GM12892 (cell line): ENCODE results near the gene TTC9B.

ENCODE experiments used
- DNase-seq: peaks from one replicate; pipeline ENCODE4 v3.0.0; 2011; ENCODE audit not compliant: insufficient read length
- FAIRE-seq: peaks from 2 replicates; lab custom pipeline; 2011; peaks lifted over from hg19 to GRCh38; lab: Jason Lieb, UNC
- POLR2A ChIP-seq: IDR thresholded peaks from 2 replicates; pipeline ENCODE4 v1.6.1; 2011; ENCODE audit warnings: low read depth, low read length, control low read depth
- POLR2AphosphoS5 ChIP-seq: IDR thresholded peaks from 2 replicates; pipeline ENCODE4 v1.6.1; 2011; ENCODE audit warnings: low read depth, low read length, control low read depth
- TAF1 ChIP-seq: IDR thresholded peaks from 2 replicates; pipeline ENCODE4 v1.6.1; 2011; ENCODE audit warnings: low read depth, mild to moderate bottlenecking, control low read depth, low read length, borderline replicate concordance

The TTC9B gene

GRCh38 chr19:40257096-40257517 is 38.9 kb upstream of the TTC9B start:
- FAIRE-seq (no peak), DNase-seq (no peak)
- TF ChIP-seq POLR2A (no peak), TAF1 (no peak), POLR2AphosphoS5 (no peak)

GRCh38 chr19:40256512-40256911 is 38.3 kb upstream of the TTC9B start:
- DNase-seq: no peak
- no peak for TF ChIP-seq POLR2A
- TF ChIP-seq TAF1: no peak
- no peak for TF ChIP-seq POLR2AphosphoS5
- no peak for FAIRE-seq

GRCh38 chr19:40255619-40256166 is 37.5 kb upstream of the TTC9B start:
- TF ChIP-seq POLR2A (no peak), POLR2AphosphoS5 (no peak), TAF1 (no peak)
- FAIRE-seq (no peak), DNase-seq (no peak)

GRCh38 chr19:40254714-40255418 is 36.7 kb upstream of the TTC9B start:
- DNase-seq: no peak
- FAIRE-seq: no peak

GRCh38 chr19:40253611-40254092 is 35.5 kb upstream of the TTC9B start:
- TF ChIP-seq TAF1 (no peak), POLR2AphosphoS5 (no peak), POLR2A (no peak)
- DNase-seq: no peak
- FAIRE-seq: no peak

More at GRCh38 chr19:40254714-40255418, 36.7 kb upstream of the TTC9B start:
- TF ChIP-seq TAF1 (no peak), POLR2A (no peak), POLR2AphosphoS5 (no peak)

GRCh38 chr19:40252395-40252794 is 34.2 kb upstream of the TTC9B start:
- TF ChIP-seq POLR2AphosphoS5 (no peak), TAF1 (no peak), POLR2A (no peak)
- DNase-seq: no peak
- no peak for FAIRE-seq

- FAIRE-seq (no peak), DNase-seq (no peak)
- no peak for TF ChIP-seq POLR2AphosphoS5
- no peak for TF ChIP-seq TAF1
- no peak for TF ChIP-seq POLR2A
Measured at GRCh38 chr19:40251991-40252390, 33.8 kb upstream of the TTC9B start.

- no peak for DNase-seq
- TF ChIP-seq POLR2A: no peak
- TF ChIP-seq POLR2AphosphoS5: no peak
- no peak for FAIRE-seq
Measured at GRCh38 chr19:40251244-40251643, 33.1 kb upstream of the TTC9B start.

GRCh38 chr19:40249781-40250180 is 31.6 kb upstream of the TTC9B start:
- no peak for FAIRE-seq
- no peak for DNase-seq
- TF ChIP-seq POLR2AphosphoS5 (no peak), POLR2A (no peak), TAF1 (no peak)

GRCh38 chr19:40249201-40249600 is 31.0 kb upstream of the TTC9B start:
- no peak for TF ChIP-seq POLR2A
- TF ChIP-seq POLR2AphosphoS5: no peak
- no peak for TF ChIP-seq TAF1

GRCh38 chr19:40247735-40248262 is 29.6 kb upstream of the TTC9B start:
- no peak for TF ChIP-seq TAF1
- TF ChIP-seq POLR2AphosphoS5: no peak
- TF ChIP-seq POLR2A: no peak

More at GRCh38 chr19:40249201-40249600, 31.0 kb upstream of the TTC9B start:
- FAIRE-seq (no peak), DNase-seq (no peak)

More at GRCh38 chr19:40247735-40248262, 29.6 kb upstream of the TTC9B start:
- no peak for DNase-seq
- no peak for FAIRE-seq
